ENCODE data around the gene GNAQ. TPM values are rescaled to one million over a fixed set of nuclear protein-coding genes. Genes with fewer than 3 reads are reported as not detected.

The GNAQ gene
- total RNA-seq, 5 donors from 2014 or later (not counting 1 experiment from before 2014, with no cell fraction given) = 29.3 to 48.4 (median 38.3) TPM

GRCh38 chr9:77825361-77825760, 206.2 kb downstream of the GNAQ start:
- no peaks in the 10 kb centered on the region for H3K9me3 Mint-ChIP-seq
- ChIA-PET CTCF (no interaction called here), POLR2A (interaction anchor here in 1 of 2 donors (0.8 kb wide), 1 partner anchor 15 kb away, joined by 4 read pairs; no protein-coding TSS in a partner anchor)
- no peaks in the 10 kb centered on the region for H3K27me3 Mint-ChIP-seq
- H3K27ac Mint-ChIP-seq = no peak overlapping the region
- Histone ChIP-seq H3K27me3 (replicated peaks in 1 of 2; ENCODE audit: control insufficient read depth in 2 of 2, extremely low read depth in 1 of 2, insufficient read depth in 2 of 2, low read length in 1 of 2) (no peaks in the 10 kb centered on the region), H3K9me3 (no peaks in the 10 kb centered on the region), H3K4me1 (ENCODE audit: control insufficient read depth in 1 of 2, extremely low read depth in 1 of 2, insufficient read depth in 2 of 2, low read length in 2 of 2) (peaks cover 0 to 13% of the 10 kb centered on the region in 2 experiments), H3K27ac (ENCODE audit: low read length) (no peak overlapping the region), H3K4me3 (ENCODE audit: control insufficient read depth in 1 of 2, extremely low read depth in 1 of 2, low read length in 1 of 2) (no peak overlapping the region), H3K36me3 (ENCODE audit: control insufficient read depth in 2 of 2, extremely low read depth in 1 of 2, insufficient read depth in 1 of 2, low read length in 1 of 2) (no peaks in the 10 kb centered on the region)
- peaks cover 37 to 54% (median 40%) of the 10 kb centered on the region in 3 donors for H3K4me1 Mint-ChIP-seq
- no peak overlapping the region for H3K4me3 Mint-ChIP-seq
- 97% methylated on average over 3 of the region's 4 CpGs for WGBS (ENCODE audit: insufficient coverage)
- peaks cover 11% of the 10 kb centered on the region for H3K36me3 Mint-ChIP-seq
- ATAC-seq (replicated peaks in 1 of 4) = no peak
- DNase-seq = no peak

GRCh38 chr9:77820293-77820954, 211.2 kb downstream of the GNAQ start:
- ChIA-PET CTCF (no interaction called here), POLR2A (no interaction called here)
- no peaks in the 10 kb centered on the region for H3K27me3 Mint-ChIP-seq
- no peak overlapping the region for H3K4me3 ChIP-seq (ENCODE audit: control insufficient read depth in 1 of 2, extremely low read depth in 1 of 2, low read length in 1 of 2)
- no peaks in the 10 kb centered on the region for H3K4me1 ChIP-seq (ENCODE audit: control insufficient read depth in 1 of 2, extremely low read depth in 1 of 2, insufficient read depth in 2 of 2, low read length in 2 of 2)
- peaks cover 16 to 32% (median 20%) of the 10 kb centered on the region in 3 donors for H3K4me1 Mint-ChIP-seq
- H3K27ac Mint-ChIP-seq = peak overlapping the region in 1 of 2 donors; percentile 66
- no peak for DNase-seq
- H3K27me3 ChIP-seq (replicated peaks in 1 of 2; ENCODE audit: control insufficient read depth in 2 of 2, extremely low read depth in 1 of 2, insufficient read depth in 2 of 2, low read length in 1 of 2) = no peaks in the 10 kb centered on the region
- H3K9me3 ChIP-seq = no peaks in the 10 kb centered on the region
- H3K36me3 ChIP-seq (ENCODE audit: control insufficient read depth in 2 of 2, extremely low read depth in 1 of 2, insufficient read depth in 1 of 2, low read length in 1 of 2) = peaks cover 0 to 3% of the 10 kb centered on the region in 2 donors
- no peaks in the 10 kb centered on the region for H3K9me3 Mint-ChIP-seq
- H3K27ac ChIP-seq (ENCODE audit: low read length) = no peak overlapping the region
- no peak for ATAC-seq (replicated peaks in 1 of 4)
- H3K4me3 Mint-ChIP-seq = no peak overlapping the region
- peaks cover 19% of the 10 kb centered on the region for H3K36me3 Mint-ChIP-seq
- WGBS (ENCODE audit: insufficient coverage) = no CpG with 5 or more reads among the region's 3 CpGs

GRCh38 chr9:77819657-77820056, 212.0 kb downstream of the GNAQ start:
- H3K36me3 Mint-ChIP-seq = peaks cover 22% of the 10 kb centered on the region
- DNase-seq (no peak), ATAC-seq (replicated peaks in 1 of 4) (peak in 1 of 4 experiments; percentile 64)
- Histone ChIP-seq H3K36me3 (ENCODE audit: control insufficient read depth in 2 of 2, extremely low read depth in 1 of 2, insufficient read depth in 1 of 2, low read length in 1 of 2) (peaks cover 0 to 7% of the 10 kb centered on the region in 2 donors), H3K27ac (ENCODE audit: low read length) (no peak overlapping the region), H3K4me3 (ENCODE audit: control insufficient read depth in 1 of 2, extremely low read depth in 1 of 2, low read length in 1 of 2) (no peak overlapping the region), H3K4me1 (ENCODE audit: control insufficient read depth in 1 of 2, extremely low read depth in 1 of 2, insufficient read depth in 2 of 2, low read length in 2 of 2) (no peaks in the 10 kb centered on the region), H3K9me3 (no peaks in the 10 kb centered on the region), H3K27me3 (replicated peaks in 1 of 2; ENCODE audit: control insufficient read depth in 2 of 2, extremely low read depth in 1 of 2, insufficient read depth in 2 of 2, low read length in 1 of 2) (no peaks in the 10 kb centered on the region)
- POLR2A ChIA-PET = interaction anchor here in 1 of 2 donors (0.7 kb wide), 1 partner anchor 36 kb away, joined by 16 read pairs; no protein-coding TSS in a partner anchor
- H3K4me1 Mint-ChIP-seq = peaks cover 16 to 30% (median 16%) of the 10 kb centered on the region in 3 donors
- WGBS (ENCODE audit: insufficient coverage) = no CpG with 5 or more reads among the region's 1 CpG
- H3K9me3 Mint-ChIP-seq = no peaks in the 10 kb centered on the region
- H3K4me3 Mint-ChIP-seq = no peak overlapping the region
- no peak overlapping the region for H3K27ac Mint-ChIP-seq
- H3K27me3 Mint-ChIP-seq = no peaks in the 10 kb centered on the region
- CTCF ChIA-PET = no interaction called here

- Histone ChIP-seq H3K36me3 (ENCODE audit: control insufficient read depth in 2 of 2, extremely low read depth in 1 of 2, insufficient read depth in 1 of 2, low read length in 1 of 2) (peaks cover 0 to 10% of the 10 kb centered on the region in 2 donors), H3K4me3 (ENCODE audit: control insufficient read depth in 1 of 2, extremely low read depth in 1 of 2, low read length in 1 of 2) (no peak overlapping the region), H3K4me1 (ENCODE audit: control insufficient read depth in 1 of 2, extremely low read depth in 1 of 2, insufficient read depth in 2 of 2, low read length in 2 of 2) (no peaks in the 10 kb centered on the region), H3K27me3 (replicated peaks in 1 of 2; ENCODE audit: control insufficient read depth in 2 of 2, extremely low read depth in 1 of 2, insufficient read depth in 2 of 2, low read length in 1 of 2) (no peaks in the 10 kb centered on the region), H3K27ac (ENCODE audit: low read length) (no peak overlapping the region), H3K9me3 (no peaks in the 10 kb centered on the region)
- CTCF ChIA-PET = interaction anchor here (0.6 to 1.2 kb wide), 5 partner anchors 12 to 614 kb away, joined by 3 to 6 read pairs (median 4); no protein-coding TSS in a partner anchor
- Mint-ChIP-seq H3K27me3 (no peaks in the 10 kb centered on the region), H3K36me3 (peaks cover 29% of the 10 kb centered on the region), H3K4me1 (peaks cover 12 to 27% (median 14%) of the 10 kb centered on the region in 3 donors), H3K9me3 (no peaks in the 10 kb centered on the region), H3K4me3 (no peak overlapping the region), H3K27ac (no peak overlapping the region)
- whole genome bisulfite sequencing (ENCODE audit: insufficient coverage) = 80% methylated on average over 1 of the region's 7 CpGs
- POLR2A ChIA-PET = interaction anchor here in 1 of 2 donors (0.5 kb wide), 1 partner anchor 10 kb away, joined by 3 read pairs; no protein-coding TSS in a partner anchor
- DNase-seq (no peak), ATAC-seq (replicated peaks in 1 of 4) (no peak)
Measured at GRCh38 chr9:77817590-77818311, 213.9 kb downstream of the GNAQ start.

GRCh38 chr9:77816641-77817341, 214.8 kb downstream of the GNAQ start:
- H3K4me1 Mint-ChIP-seq = peaks cover 12 to 22% (median 14%) of the 10 kb centered on the region in 3 donors

GRCh38 chr9:77815260-77815659, 216.4 kb downstream of the GNAQ start:
- no peaks in the 10 kb centered on the region for H3K27me3 Mint-ChIP-seq
- no peaks in the 10 kb centered on the region for H3K9me3 ChIP-seq
- no peaks in the 10 kb centered on the region for H3K9me3 Mint-ChIP-seq
- peaks cover 38% of the 10 kb centered on the region for H3K36me3 Mint-ChIP-seq
- CTCF ChIA-PET = no interaction called here
- H3K27me3 ChIP-seq (replicated peaks in 1 of 2; ENCODE audit: control insufficient read depth in 2 of 2, extremely low read depth in 1 of 2, insufficient read depth in 2 of 2, low read length in 1 of 2) = no peaks in the 10 kb centered on the region
- H3K4me1 Mint-ChIP-seq = peaks cover 9 to 15% (median 15%) of the 10 kb centered on the region in 3 donors
- WGBS (ENCODE audit: insufficient coverage) = no CpG with 5 or more reads among the region's 2 CpGs
- DNase-seq (no peak), ATAC-seq (replicated peaks in 1 of 4) (no peak)
- H3K4me3 ChIP-seq (ENCODE audit: control insufficient read depth in 1 of 2, extremely low read depth in 1 of 2, low read length in 1 of 2) = no peak overlapping the region
- no peak overlapping the region for H3K27ac Mint-ChIP-seq
- no peak overlapping the region for H3K4me3 Mint-ChIP-seq
- POLR2A ChIA-PET = no interaction called here
- no peaks in the 10 kb centered on the region for H3K4me1 ChIP-seq (ENCODE audit: control insufficient read depth in 1 of 2, extremely low read depth in 1 of 2, insufficient read depth in 2 of 2, low read length in 2 of 2)
- H3K27ac ChIP-seq (ENCODE audit: low read length) = no peak overlapping the region
- peaks cover 0 to 10% of the 10 kb centered on the region in 2 donors for H3K36me3 ChIP-seq (ENCODE audit: control insufficient read depth in 2 of 2, extremely low read depth in 1 of 2, insufficient read depth in 1 of 2, low read length in 1 of 2)

More at GRCh38 chr9:77816641-77817341, 214.8 kb downstream of the GNAQ start:
- POLR2A ChIA-PET = interaction anchor here in 1 of 2 donors (0.5 to 0.6 kb wide), 2 partner anchors 9 to 25 kb away, joined by 3 read pairs; no protein-coding TSS in a partner anchor
- DNase-seq (no peak), ATAC-seq (replicated peaks in 1 of 4) (no peak)
- H3K4me3 Mint-ChIP-seq = no peak overlapping the region
- H3K36me3 Mint-ChIP-seq = peaks cover 29% of the 10 kb centered on the region
- no peak overlapping the region for H3K27ac Mint-ChIP-seq
- Histone ChIP-seq H3K4me3 (ENCODE audit: control insufficient read depth in 1 of 2, extremely low read depth in 1 of 2, low read length in 1 of 2) (no peak overlapping the region), H3K27me3 (replicated peaks in 1 of 2; ENCODE audit: control insufficient read depth in 2 of 2, extremely low read depth in 1 of 2, insufficient read depth in 2 of 2, low read length in 1 of 2) (no peaks in the 10 kb centered on the region), H3K27ac (ENCODE audit: low read length) (no peak overlapping the region), H3K4me1 (ENCODE audit: control insufficient read depth in 1 of 2, extremely low read depth in 1 of 2, insufficient read depth in 2 of 2, low read length in 2 of 2) (no peaks in the 10 kb centered on the region), H3K9me3 (no peaks in the 10 kb centered on the region), H3K36me3 (ENCODE audit: control insufficient read depth in 2 of 2, extremely low read depth in 1 of 2, insufficient read depth in 1 of 2, low read length in 1 of 2) (peaks cover 0 to 10% of the 10 kb centered on the region in 2 donors)
- CTCF ChIA-PET = no interaction called here
- H3K9me3 Mint-ChIP-seq = no peaks in the 10 kb centered on the region
- 100% methylated on average over 1 of the region's 6 CpGs for WGBS (ENCODE audit: insufficient coverage)
- H3K27me3 Mint-ChIP-seq = no peaks in the 10 kb centered on the region
